OCI-LY1 (cell line): Measurements from ENCODE around the gene TPM3.

ENCODE experiments used
- H2AFZ ChIP-seq: fragments of 200-600 bp; sonication (generic), shearing (Covaris generic); 2 replicates; pipeline ENCODE4 v1.6.0; 2014; ENCODE audit warnings: antibody characterized with exemption, mild to moderate bottlenecking, low read length
- H3F3A ChIP-seq: fragments of 200-600 bp; sonication (generic), shearing (Covaris generic); 2 replicates; pipeline ENCODE4 v1.6.0; 2014; ENCODE audit warnings: mild to moderate bottlenecking, antibody characterized with exemption, low read length, moderate library complexity; ENCODE audit not compliant: insufficient read depth
- H3K27ac ChIP-seq: fragments of 200-600 bp; sonication (generic); 2 replicates; pipeline ENCODE4 v1.5.1; 2014; ENCODE audit warnings: low read length, mixed run types, mild to moderate bottlenecking, low read depth; ENCODE audit not compliant: poor library complexity, severe bottlenecking
- H3K27me3 ChIP-seq: fragments of 200-600 bp; sonication (generic); 2 replicates; pipeline ENCODE4 v1.6.0; 2014; ENCODE audit warnings: antibody characterized with exemption, mild to moderate bottlenecking, low read length, moderate library complexity; ENCODE audit not compliant: insufficient read depth
- H3K36me3 ChIP-seq: fragments of 200-600 bp; sonication (generic); 2 replicates; pipeline ENCODE4 v1.6.1; 2014; ENCODE audit warnings: mild to moderate bottlenecking, antibody characterized with exemption, low read length, moderate library complexity, mixed read lengths; ENCODE audit not compliant: insufficient read depth
- H3K4me1 ChIP-seq: fragments of 200-600 bp; sonication (generic); 2 replicates; pipeline ENCODE4 v1.5.1; 2014; ENCODE audit warnings: mild to moderate bottlenecking, low read length, moderate library complexity; ENCODE audit not compliant: insufficient read depth, severe bottlenecking
- H3K4me2 ChIP-seq: fragments of 200-600 bp; sonication (generic), shearing (Covaris generic); 2 replicates; pipeline ENCODE4 v1.6.1; 2014; ENCODE audit warnings: low read length
- H3K4me3 ChIP-seq: fragments of 200-600 bp; sonication (generic); 2 replicates; pipeline ENCODE4 v1.5.1; 2014; ENCODE audit warnings: low read length, low read depth, mild to moderate bottlenecking, mixed read lengths; ENCODE audit not compliant: poor library complexity, severe bottlenecking
- H3K79me2 ChIP-seq: fragments of 200-600 bp; shearing (Covaris generic); 2 replicates; pipeline ENCODE4 v1.6.1; 2016; ENCODE audit warnings: mixed run types, low read length, mixed read lengths; ENCODE audit not compliant: insufficient read depth
- H3K9ac ChIP-seq: fragments of 200-600 bp; sonication (generic), shearing (Covaris generic); 2 replicates; pipeline ENCODE4 v1.6.1; 2014; ENCODE audit warnings: mild to moderate bottlenecking, low read length, mixed read lengths
- H3K9me2 ChIP-seq: fragments of 200-600 bp; sonication (generic), shearing (Covaris generic); 2 replicates; pipeline ENCODE4 v1.6.1; 2014; ENCODE audit warnings: low read depth, mild to moderate bottlenecking, low read length, mixed read lengths
- H3K9me3 ChIP-seq: fragments of 200-600 bp; shearing (Covaris generic); 2 replicates; pipeline ENCODE4 v1.6.1; 2014; ENCODE audit warnings: low read length, mixed read lengths
- H4K20me1 ChIP-seq: fragments of 200-600 bp; sonication (generic), shearing (Covaris generic); 2 replicates; pipeline ENCODE4 v1.6.0; 2016; ENCODE audit warnings: mild to moderate bottlenecking, low read length; ENCODE audit not compliant: insufficient read depth
- EZH2 ChIP-seq: fragments of 200-600 bp; sonication (generic), shearing (Covaris generic); IDR thresholded peaks from 2 replicates; pipeline ENCODE4 v1.8.0; 2017; ENCODE audit warnings: borderline replicate concordance, mixed run types, mild to moderate bottlenecking, antibody characterized with exemption, low read length, moderate library complexity, mixed read lengths
- TF ChIP-seq, protein P1 (sequence below): fragments of 200-600 bp; sonication (generic), shearing (Covaris generic); IDR thresholded peaks from 2 replicates; pipeline ENCODE4 v1.5.1; 2017; ENCODE audit warnings: mild to moderate bottlenecking, antibody characterized with exemption, low read length, moderate library complexity, mixed read lengths

Gene TPM3

DNA sequence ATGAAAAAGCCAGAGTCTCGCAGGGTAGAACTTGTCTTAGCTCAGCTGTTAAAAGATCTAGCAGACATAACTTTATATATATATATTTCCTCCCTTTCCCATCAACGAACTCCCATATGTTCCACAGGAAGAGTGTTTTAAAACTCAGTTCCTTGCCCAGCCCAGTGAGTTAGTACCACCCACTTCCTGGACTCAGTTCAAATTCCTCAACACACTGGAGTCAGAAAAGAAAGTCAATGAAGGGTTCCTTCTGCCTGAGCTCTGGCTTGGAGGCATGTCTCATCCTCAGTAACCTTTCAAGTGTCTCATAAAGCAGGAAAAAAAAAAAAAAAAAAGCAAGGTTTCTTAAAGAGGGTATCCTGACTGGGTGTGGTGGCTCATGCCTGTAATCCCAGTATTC is 15.6 kb downstream of the TPM3 start:
- H3K4me1 ChIP-seq, result peaks cover 37% of the 10 kb centered on the region
- no peaks in the 10 kb centered on the region for H3K9me3 ChIP-seq
- H3K4me2 ChIP-seq, result no peak overlapping the region
- no peak overlapping the region for H3K27ac ChIP-seq
- no peaks in the 10 kb centered on the region for H3K27me3 ChIP-seq
- TF ChIP-seq EZH2, result no peak
- TF ChIP-seq, protein P1, sequence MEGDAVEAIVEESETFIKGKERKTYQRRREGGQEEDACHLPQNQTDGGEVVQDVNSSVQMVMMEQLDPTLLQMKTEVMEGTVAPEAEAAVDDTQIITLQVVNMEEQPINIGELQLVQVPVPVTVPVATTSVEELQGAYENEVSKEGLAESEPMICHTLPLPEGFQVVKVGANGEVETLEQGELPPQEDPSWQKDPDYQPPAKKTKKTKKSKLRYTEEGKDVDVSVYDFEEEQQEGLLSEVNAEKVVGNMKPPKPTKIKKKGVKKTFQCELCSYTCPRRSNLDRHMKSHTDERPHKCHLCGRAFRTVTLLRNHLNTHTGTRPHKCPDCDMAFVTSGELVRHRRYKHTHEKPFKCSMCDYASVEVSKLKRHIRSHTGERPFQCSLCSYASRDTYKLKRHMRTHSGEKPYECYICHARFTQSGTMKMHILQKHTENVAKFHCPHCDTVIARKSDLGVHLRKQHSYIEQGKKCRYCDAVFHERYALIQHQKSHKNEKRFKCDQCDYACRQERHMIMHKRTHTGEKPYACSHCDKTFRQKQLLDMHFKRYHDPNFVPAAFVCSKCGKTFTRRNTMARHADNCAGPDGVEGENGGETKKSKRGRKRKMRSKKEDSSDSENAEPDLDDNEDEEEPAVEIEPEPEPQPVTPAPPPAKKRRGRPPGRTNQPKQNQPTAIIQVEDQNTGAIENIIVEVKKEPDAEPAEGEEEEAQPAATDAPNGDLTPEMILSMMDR, result no peak
- no peaks in the 10 kb centered on the region for H3F3A ChIP-seq
- no peaks in the 10 kb centered on the region for H4K20me1 ChIP-seq
- no peaks in the 10 kb centered on the region for H3K9me2 ChIP-seq
- H2AFZ ChIP-seq, result no peak overlapping the region
- no peak overlapping the region for H3K4me3 ChIP-seq
- H3K9ac ChIP-seq, result no peak overlapping the region
- peaks cover 57% of the 10 kb centered on the region for H3K36me3 ChIP-seq
- peaks cover 53% of the 10 kb centered on the region for H3K79me2 ChIP-seq

DNA sequence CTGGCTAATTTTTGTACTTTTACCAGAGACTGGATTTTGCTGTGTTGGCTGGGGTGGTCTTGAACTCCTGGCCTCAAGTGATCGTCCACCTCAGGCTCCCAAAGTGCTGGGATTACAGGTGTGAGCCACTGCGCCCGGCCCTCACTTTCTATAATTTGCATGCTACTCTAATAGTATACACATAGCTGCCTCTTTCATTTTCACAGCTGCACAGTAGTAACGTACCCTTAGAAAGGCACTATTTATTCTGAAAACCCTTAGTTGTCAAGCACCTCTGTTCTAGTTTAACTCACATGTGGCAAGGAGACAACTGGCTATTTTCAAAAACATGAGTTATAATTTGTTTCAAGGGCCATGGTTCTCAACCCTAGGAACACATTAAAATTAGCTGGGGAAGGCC is 17.2 kb downstream of the TPM3 start:
- TF ChIP-seq, protein P1, result no peak
- no peak for TF ChIP-seq EZH2
- Histone ChIP-seq H3K79me2 (peaks cover 36% of the 10 kb centered on the region), H3K27ac (no peak overlapping the region), H3K9ac (no peak overlapping the region), H3K4me3 (no peak overlapping the region), H2AFZ (no peak overlapping the region), H3K27me3 (no peaks in the 10 kb centered on the region), H3K9me3 (no peaks in the 10 kb centered on the region), H3K4me1 (peaks cover 21% of the 10 kb centered on the region), H3K9me2 (no peaks in the 10 kb centered on the region), H3K4me2 (no peak overlapping the region), H3K36me3 (peaks cover 71% of the 10 kb centered on the region), H4K20me1 (no peaks in the 10 kb centered on the region), H3F3A (no peaks in the 10 kb centered on the region)

DNA sequence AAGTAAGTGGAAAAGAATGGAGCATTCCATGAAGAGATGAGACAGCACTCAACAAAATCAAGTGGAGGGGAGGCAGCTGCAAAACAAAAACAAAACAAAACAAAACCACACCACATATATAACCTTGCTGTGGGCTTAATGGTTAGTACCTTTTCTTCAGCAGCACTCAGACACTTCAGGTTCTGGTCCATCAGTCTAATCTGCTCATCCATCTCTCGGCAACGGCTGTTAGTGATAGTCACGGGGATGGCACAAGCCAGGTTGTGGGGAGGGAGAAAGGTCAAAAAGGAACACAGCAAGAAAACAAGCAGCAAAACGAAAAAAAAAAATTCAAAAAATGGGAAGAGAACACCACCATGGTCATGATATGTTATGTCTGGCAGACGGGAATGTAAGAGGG is 20.0 kb downstream of the TPM3 start:
- no peak overlapping the region for H3K4me3 ChIP-seq
- H4K20me1 ChIP-seq, result no peaks in the 10 kb centered on the region
- H3K27me3 ChIP-seq, result no peaks in the 10 kb centered on the region
- H3K4me2 ChIP-seq, result no peak overlapping the region
- peaks cover 9% of the 10 kb centered on the region for H3K79me2 ChIP-seq
- no peak overlapping the region for H3K9ac ChIP-seq
- H3K36me3 ChIP-seq, result peaks cover 82% of the 10 kb centered on the region
- no peak overlapping the region for H3K27ac ChIP-seq
- no peak overlapping the region for H2AFZ ChIP-seq
- no peaks in the 10 kb centered on the region for H3K4me1 ChIP-seq
- no peaks in the 10 kb centered on the region for H3K9me2 ChIP-seq
- no peaks in the 10 kb centered on the region for H3F3A ChIP-seq
- H3K9me3 ChIP-seq, result no peaks in the 10 kb centered on the region
- TF ChIP-seq, protein P1, result no peak
- no peak for TF ChIP-seq EZH2
